Neutrophil (primary cell): ENCODE results near the gene EIF2B4.

Experiments
- H3K27ac ChIP-seq: fragments of 200-600 bp; sonication (generic); 2 replicates; pipeline ENCODE4 v1.5.1; 2016; ENCODE audit warnings: mild to moderate bottlenecking, moderate library complexity
- H3K27me3 ChIP-seq: fragments of 200-600 bp; sonication (generic); 2 replicates; pipeline ENCODE4 v1.6.0; 2016; ENCODE audit warnings: mild to moderate bottlenecking
- H3K36me3 ChIP-seq: fragments of 200-600 bp; sonication (generic); 2 replicates; pipeline ENCODE4 v1.5.1; 2017
- H3K4me1 ChIP-seq, 2 experiments: fragments of 200-600 bp in 1 of 2; sonication (generic) in 1 of 2; 1 replicate in 1 of 2; 2 replicates in 1 of 2; pipeline versions ENCODE4 v1.5.1 to v1.6.1; 2013 to 2016; ENCODE audit warnings: low read depth in 1 of 2, low read length in 1 of 2, mild to moderate bottlenecking in 1 of 2, moderate library complexity in 1 of 2; ENCODE audit not compliant: control insufficient read depth in 1 of 2, insufficient read depth in 1 of 2
- H3K4me3 ChIP-seq, 2 experiments: fragments of 200-600 bp in 1 of 2; sonication (generic) in 1 of 2; 1 replicate in 1 of 2; 2 replicates in 1 of 2; pipeline ENCODE4 v1.5.1; 2013 to 2016; ENCODE audit warnings: low read depth in 1 of 2, low read length in 1 of 2, mild to moderate bottlenecking in 1 of 2, moderate library complexity in 1 of 2
- H3K9me3 ChIP-seq: fragments of 200-600 bp; sonication (generic); 2 replicates; pipeline ENCODE4 v1.5.1; 2016
- CTCF ChIP-seq: fragments of 200-600 bp; sonication (generic); IDR thresholded peaks from 2 replicates; pipeline ENCODE4 v1.5.1; 2016; ENCODE audit warnings: antibody characterized with exemption

The EIF2B4 gene

DNA sequence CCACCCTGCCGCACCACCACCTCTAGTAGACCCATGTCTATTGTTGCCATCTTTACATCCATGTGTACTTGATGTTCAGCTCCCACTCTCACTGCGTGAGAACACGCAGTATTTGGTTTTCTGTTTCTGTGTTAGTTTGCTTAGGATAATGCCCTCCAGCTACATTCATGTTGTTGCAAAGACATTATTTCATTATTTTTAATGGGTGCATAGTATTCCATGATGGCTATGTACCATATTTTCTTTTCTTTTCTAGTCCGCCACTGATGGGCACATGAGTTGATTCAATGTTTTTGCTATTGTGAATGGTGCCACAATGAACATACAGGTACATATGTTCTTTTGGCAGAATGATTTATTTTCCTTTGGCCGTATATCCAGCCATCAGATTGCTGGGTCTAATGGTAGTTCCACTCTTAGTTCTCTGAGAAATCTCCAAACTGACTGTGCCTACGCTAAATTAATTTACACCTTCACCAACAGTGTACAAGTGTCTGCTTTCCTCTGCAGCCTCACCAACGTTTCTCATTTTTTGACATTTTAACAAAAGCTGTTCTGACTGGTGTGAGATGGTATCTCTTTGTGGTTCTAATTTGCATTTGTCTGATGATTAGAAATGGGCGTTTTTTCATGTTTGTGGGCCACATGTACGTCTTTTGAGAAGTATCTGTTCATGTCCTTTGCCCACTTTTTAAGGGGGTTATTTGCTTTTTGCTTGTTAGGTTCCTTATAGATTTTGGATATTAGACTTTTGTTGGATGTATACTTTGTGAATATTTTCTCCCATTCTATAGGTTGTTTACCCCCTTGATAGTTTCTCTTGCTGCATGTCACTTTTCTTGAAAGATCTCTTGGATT lies 20.9 kb upstream of the EIF2B4 start:
- Histone ChIP-seq H3K36me3 (peaks cover 10% of the 10 kb centered on the region), H3K4me1 (no peaks in the 10 kb centered on the region), H3K27ac (no peak overlapping the region), H3K9me3 (no peaks in the 10 kb centered on the region), H3K27me3 (no peaks in the 10 kb centered on the region), H3K4me3 (no peak overlapping the region)
- TF ChIP-seq CTCF = no peak

DNA sequence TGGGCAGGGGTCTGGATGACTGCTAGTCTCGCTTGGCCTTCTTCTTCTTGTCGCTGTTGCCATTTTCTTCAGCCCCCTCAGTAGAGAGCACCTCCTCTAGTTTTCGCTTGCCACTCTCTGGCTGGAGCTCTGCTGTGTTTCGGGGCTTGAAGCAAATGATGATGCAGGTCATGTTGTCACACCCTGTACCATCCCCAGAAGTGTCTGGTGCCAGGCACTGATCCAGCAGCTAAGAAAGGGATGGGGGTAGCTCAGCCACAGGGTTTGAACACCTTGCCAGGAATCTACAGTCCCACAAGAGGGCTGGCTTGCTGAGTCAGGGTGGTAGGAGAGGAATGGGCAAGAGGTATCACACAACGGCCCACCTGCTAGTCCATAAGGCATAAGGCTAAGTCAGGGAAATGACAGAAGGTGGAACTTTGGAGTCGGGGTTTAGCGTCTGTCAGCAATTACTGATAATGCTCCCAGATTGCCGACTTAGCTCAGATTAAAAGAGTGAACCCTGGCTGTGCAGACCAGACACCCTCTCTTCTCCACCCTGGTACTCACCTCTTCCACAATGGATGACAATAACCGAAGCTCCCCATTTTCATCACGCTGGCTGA lies 11.5 kb upstream of the EIF2B4 start:
- Histone ChIP-seq H3K4me3 (no peak overlapping the region), H3K27ac (peak overlapping the region; percentile 96), H3K27me3 (no peaks in the 10 kb centered on the region), H3K4me1 (peaks cover 14 to 22% of the 10 kb centered on the region in 2 experiments), H3K36me3 (peaks cover 68% of the 10 kb centered on the region), H3K9me3 (no peaks in the 10 kb centered on the region)
- no peak for TF ChIP-seq CTCF

- no peak for TF ChIP-seq CTCF
- H3K27me3 ChIP-seq = no peaks in the 10 kb centered on the region
- H3K4me3 ChIP-seq = peak within 1 kb of the TSS; percentile 62 to 78
- H3K27ac ChIP-seq = peak within 1 kb of the TSS; percentile 96
- H3K9me3 ChIP-seq = no peaks in the 10 kb centered on the region
- H3K4me1 ChIP-seq = peaks cover 14 to 22% of the 10 kb centered on the region in 2 experiments
- H3K36me3 ChIP-seq = peaks cover 73% of the 10 kb centered on the region
Measured at GRCh38 chr2:27380626-27381545, 10.7 kb upstream of the EIF2B4 start, which contains the start of gene ZNF513. TSS of gene ZNF513 (minus strand) at chr2:27380734. CDS start at chr2:27380526, 208 bp downstream.

DNA sequence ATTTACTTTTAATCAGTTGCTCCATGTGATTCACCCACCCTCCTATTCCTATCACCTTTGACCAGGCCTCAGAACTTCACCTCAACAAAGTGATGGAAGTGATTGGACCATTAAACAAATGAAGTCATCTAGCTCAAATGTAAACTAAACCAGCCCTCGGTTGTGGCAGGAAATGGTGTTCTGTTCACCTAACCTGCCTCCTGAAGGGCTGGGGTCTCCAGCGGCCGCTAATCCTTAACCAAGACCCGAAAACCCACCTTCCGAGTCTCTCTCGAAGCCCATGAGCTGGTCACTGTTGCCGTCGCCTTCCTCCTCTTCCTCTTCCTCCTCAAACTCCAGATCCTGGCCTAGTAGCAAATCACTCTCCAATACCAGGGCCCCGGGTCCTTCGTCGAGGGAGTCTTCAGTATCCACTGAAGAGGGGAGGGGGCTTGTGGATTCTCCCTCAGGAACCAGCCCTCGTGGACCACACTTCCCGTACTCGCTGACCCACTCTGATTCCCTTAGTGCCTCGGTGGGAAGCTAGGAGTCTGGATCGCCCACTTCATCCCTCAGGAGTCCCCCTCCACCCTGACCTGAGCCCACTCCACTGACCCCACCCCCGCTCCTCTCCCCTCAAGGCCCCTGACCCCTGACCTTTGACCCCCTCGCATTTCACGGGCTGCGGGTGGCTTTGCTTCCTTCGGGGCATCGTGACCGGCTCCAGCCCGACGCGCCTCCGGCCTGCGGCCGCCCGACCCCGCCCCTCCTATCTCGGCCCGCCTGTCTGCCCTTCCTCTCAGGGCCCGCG lies 9.9 kb upstream of the EIF2B4 start:
- H3K36me3 ChIP-seq = peaks cover 75% of the 10 kb centered on the region

More for the DNA sequence above, 9.9 kb upstream of the EIF2B4 start:
- Histone ChIP-seq H3K4me3 (peak overlapping the region; percentile 62 to 78), H3K9me3 (no peaks in the 10 kb centered on the region), H3K4me1 (peaks cover 14 to 22% of the 10 kb centered on the region in 2 experiments), H3K27me3 (no peaks in the 10 kb centered on the region), H3K27ac (peak overlapping the region; percentile 96)
- no peak for TF ChIP-seq CTCF
